AG04449 (cell line): Measurements from ENCODE around the gene OVOL1.

Experiments
- CTCF ChIA-PET: fragments of 350-600 bp; formaldehyde crosslinking; extraction: SDS; loops from one replicate; lab custom pipeline; 2021; ENCODE audit warnings: antibody characterized with exemption; lab: Yijun Ruan, JAX
- POLR2A ChIA-PET: fragments of 400-600, 350-600 bp; formaldehyde crosslinking; extraction: SDS; loops from one replicate; lab custom pipeline; 2020; ENCODE audit warnings: antibody characterized with exemption, inconsistent platforms; lab: Yijun Ruan, JAX
- DNase-seq: peaks from one replicate; pipeline ENCODE4 v3.0.0-alpha.2; 2010; ENCODE audit warnings: low read depth, low spot score
- H3K4me3 ChIP-seq: 2 replicates; pipeline ENCODE4 v1.5.1; 2011; ENCODE audit warnings: low read depth, mild to moderate bottlenecking, control low read depth, low read length
- TF ChIP-seq, protein P1 (sequence below): IDR thresholded peaks from one replicate; pipeline ENCODE4 v1.5.1; 2011; ENCODE audit warnings: mild to moderate bottlenecking, moderate library complexity, low read length, control low read depth, inconsistent platforms; ENCODE audit not compliant: insufficient read depth; ENCODE audit errors: missing control alignments

OVOL1 gene

DNA sequence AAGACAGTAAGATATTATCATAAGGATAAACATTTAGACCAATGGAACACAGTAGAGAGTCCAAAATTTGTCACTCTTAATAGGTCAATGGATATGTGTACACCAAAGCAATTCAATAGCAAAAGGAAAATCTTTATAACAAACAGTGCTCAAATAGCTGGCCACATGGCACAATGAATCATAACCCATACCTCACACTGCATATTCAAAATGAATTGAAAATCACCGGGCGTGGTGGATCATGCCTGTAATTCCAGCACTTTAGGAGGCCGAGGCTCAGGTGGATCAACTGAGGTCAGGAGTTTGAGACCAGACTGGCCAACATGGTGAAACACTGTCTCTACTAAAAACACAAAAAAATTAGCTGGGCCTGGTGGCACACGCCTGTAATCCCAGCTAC is 55.3 kb downstream of the OVOL1 start:
- TF ChIP-seq, protein P1, sequence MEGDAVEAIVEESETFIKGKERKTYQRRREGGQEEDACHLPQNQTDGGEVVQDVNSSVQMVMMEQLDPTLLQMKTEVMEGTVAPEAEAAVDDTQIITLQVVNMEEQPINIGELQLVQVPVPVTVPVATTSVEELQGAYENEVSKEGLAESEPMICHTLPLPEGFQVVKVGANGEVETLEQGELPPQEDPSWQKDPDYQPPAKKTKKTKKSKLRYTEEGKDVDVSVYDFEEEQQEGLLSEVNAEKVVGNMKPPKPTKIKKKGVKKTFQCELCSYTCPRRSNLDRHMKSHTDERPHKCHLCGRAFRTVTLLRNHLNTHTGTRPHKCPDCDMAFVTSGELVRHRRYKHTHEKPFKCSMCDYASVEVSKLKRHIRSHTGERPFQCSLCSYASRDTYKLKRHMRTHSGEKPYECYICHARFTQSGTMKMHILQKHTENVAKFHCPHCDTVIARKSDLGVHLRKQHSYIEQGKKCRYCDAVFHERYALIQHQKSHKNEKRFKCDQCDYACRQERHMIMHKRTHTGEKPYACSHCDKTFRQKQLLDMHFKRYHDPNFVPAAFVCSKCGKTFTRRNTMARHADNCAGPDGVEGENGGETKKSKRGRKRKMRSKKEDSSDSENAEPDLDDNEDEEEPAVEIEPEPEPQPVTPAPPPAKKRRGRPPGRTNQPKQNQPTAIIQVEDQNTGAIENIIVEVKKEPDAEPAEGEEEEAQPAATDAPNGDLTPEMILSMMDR, result no peak
- ChIA-PET POLR2A (no interaction called here), CTCF (interaction anchor here (1.5 to 2.4 kb wide), 2 partner anchors 10 to 24 kb away, joined by 5 to 7 read pairs; no protein-coding TSS in a partner anchor)
- no peak overlapping the region for H3K4me3 ChIP-seq
- DNase-seq, result no peak

DNA sequence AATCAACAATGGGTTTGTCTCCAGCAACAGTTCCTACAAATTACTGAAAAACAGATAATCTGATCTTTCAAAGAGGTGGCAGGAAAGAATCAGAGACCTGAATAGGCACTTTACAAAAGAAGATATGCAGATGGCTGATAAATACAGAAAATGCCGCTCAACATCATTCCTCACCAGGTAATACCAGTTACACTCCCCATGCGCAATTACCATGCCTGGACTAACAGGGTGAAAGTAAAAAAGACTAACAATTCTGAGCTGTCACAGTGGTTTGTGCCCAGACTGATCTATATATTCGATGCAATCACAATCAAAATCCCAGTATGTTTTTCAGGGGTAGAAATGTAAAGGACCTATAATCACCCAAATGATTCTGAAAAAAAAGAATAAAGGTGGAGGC is 56.9 kb downstream of the OVOL1 start:
- ChIA-PET POLR2A (no interaction called here), CTCF (interaction anchor here (1.2 to 2.4 kb wide), 5 partner anchors 16 to 138 kb away, joined by 3 to 6 read pairs (median 4); partner anchors contain the start of genes FIBP and MUS81)

DNA sequence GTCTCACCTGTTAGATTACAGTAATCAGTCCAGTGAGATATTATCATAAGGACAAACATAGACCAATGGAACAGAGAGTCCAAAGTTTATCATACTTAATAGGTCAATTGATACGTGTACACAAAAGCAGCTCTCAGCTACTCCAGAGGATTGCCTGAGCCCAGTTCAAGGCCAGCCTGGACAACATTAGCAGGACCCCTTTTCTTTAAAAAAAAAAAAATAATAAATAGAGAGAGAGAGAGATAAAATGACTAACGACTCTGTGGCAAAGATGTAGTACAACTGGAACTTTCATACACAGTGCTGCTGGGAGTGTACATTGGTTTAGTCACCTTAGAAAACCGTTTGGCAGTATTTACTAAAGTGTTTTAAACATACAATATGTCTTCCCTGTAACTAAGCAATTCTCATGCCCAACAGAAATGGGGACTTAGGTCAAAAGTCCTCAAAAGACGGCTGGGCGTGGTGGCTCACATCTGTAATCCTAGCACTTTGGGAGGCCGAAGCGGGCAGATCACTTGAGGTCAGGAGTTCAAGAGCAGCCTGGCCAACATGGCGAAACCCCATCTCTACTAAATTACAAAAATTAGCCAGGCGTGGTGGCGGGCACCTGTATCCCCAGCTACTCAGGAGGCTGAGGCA is 57.5 kb downstream of the OVOL1 start:
- no peak overlapping the region for H3K4me3 ChIP-seq
- CTCF ChIA-PET, result interaction anchor here (1.3 to 2.4 kb wide), 4 partner anchors 16 to 139 kb away, joined by 3 to 6 read pairs (median 4); partner anchors contain the start of gene MUS81
- TF ChIP-seq, protein P1, result no peak
- POLR2A ChIA-PET, result no interaction called here
- no peak for DNase-seq

More for the DNA sequence above, 56.9 kb downstream of the OVOL1 start:
- TF ChIP-seq, protein P1, result no peak
- H3K4me3 ChIP-seq, result no peak overlapping the region
- no peak for DNase-seq
